ENCODE results near the gene LSR. TPM values are rescaled to one million over a fixed set of nuclear protein-coding genes. Genes with fewer than 3 reads are reported as not detected.

Gene LSR
- total and polyA plus RNA-seq, 2 of the 4 experiments (the other 2 are of a cell fraction), result 0.18 to 0.44 TPM

- no peak overlapping the region for H2BK20ac ChIP-seq (ENCODE audit: low read depth, low read length)
- no CpG with 5 or more reads among the region's 1 CpG for WGBS, 2 experiments (ENCODE audit: extremely low coverage in 2 of 2, insufficient read length in 1 of 2)
- BruUV-seq (replicated peaks), result no TSS peak
- no peak overlapping the region for H3K14ac ChIP-seq (replicated peaks; ENCODE audit: low read depth, low read length)
- H4K5ac ChIP-seq (ENCODE audit: low read depth, low read length), result no peak overlapping the region
- DNase-seq (no peak), ATAC-seq (ENCODE audit: low read depth) (no peak)
- H3K4me2 ChIP-seq (ENCODE audit: low read depth, low read length), result no peak overlapping the region
- H2BK15ac ChIP-seq (ENCODE audit: low read depth, low read length), result no peak overlapping the region
- in situ Hi-C loops (cut with MboI; ENCODE audit: low sequenced_read_pairs), result no loop called here
- H2BK5ac ChIP-seq (ENCODE audit: low read depth, low read length, poor library complexity, severe bottlenecking), result no peak overlapping the region
- H3K56ac ChIP-seq (ENCODE audit: extremely low read depth, insufficient read depth, low read length), result no peak overlapping the region
- ChIA-PET POLR2A (ENCODE audit: unreplicated experiment) (no interaction called here), CTCF (interaction anchor here (1.4 kb wide), 1 partner anchor 12 kb away, joined by 3 read pairs; no protein-coding TSS in a partner anchor)
- no peak overlapping the region for H3K27ac ChIP-seq (ENCODE audit: insufficient read depth, low read length)
- no peak overlapping the region for H3K23ac ChIP-seq (ENCODE audit: low read depth, low read length)
- no peak overlapping the region for H4K91ac ChIP-seq (ENCODE audit: insufficient read depth, low read depth, low read length)
- H3K18ac ChIP-seq (ENCODE audit: low read depth, low read length), result no peak overlapping the region
- dilution Hi-C loops (cut with HindIII; ENCODE audit: low sequenced_read_pairs, unreplicated experiment), result no loop called here
- no peak overlapping the region for H2BK120ac ChIP-seq (ENCODE audit: low read depth, low read length)
- H3K9me3 ChIP-seq (ENCODE audit: control insufficient read depth, insufficient read depth, low read length), result no peaks in the 10 kb centered on the region
- no peak overlapping the region for H3K9ac ChIP-seq (ENCODE audit: low read depth, low read length)
- H2AFZ ChIP-seq (replicated peaks; ENCODE audit: low read length, poor library complexity), result no peak overlapping the region
- H3K9me1 ChIP-seq (ENCODE audit: insufficient read depth, low read length), result no peaks in the 10 kb centered on the region
- H3K4ac ChIP-seq (ENCODE audit: low read depth, low read length), result no peak overlapping the region
- no peaks in the 10 kb centered on the region for H3K4me1 ChIP-seq (ENCODE audit: control insufficient read depth, insufficient read depth, low read length)
- H3K4me3 ChIP-seq (ENCODE audit: insufficient read depth, low read depth, low read length), result no peak overlapping the region
- H3K79me1 ChIP-seq (ENCODE audit: low read depth in 1 of 2, low read length in 2 of 2), result no peaks in the 10 kb centered on the region
- H4K8ac ChIP-seq (ENCODE audit: low read depth in 2 of 2, low read length in 2 of 2), result no peak overlapping the region
- TF ChIP-seq NFE2L2 (IDR thresholded peaks at IDR 0.05; ENCODE audit: low read depth, low read length), result no peak
- no peak for TF ChIP-seq MXI1 (IDR thresholded peaks at IDR 0.05; ENCODE audit: borderline replicate concordance, low read depth, low read length)
- no peak for TF ChIP-seq SMC3 (IDR thresholded peaks at IDR 0.05; ENCODE audit: low read depth, low read length)
- no peak for TF ChIP-seq ELK1 (IDR thresholded peaks at IDR 0.05; ENCODE audit: borderline replicate concordance, low read depth, low read length)
- no peak for TF ChIP-seq RCOR1 (IDR thresholded peaks at IDR 0.05; ENCODE audit: insufficient replicate concordance, low read length)
- no peak for TF ChIP-seq USF2 (IDR thresholded peaks at IDR 0.05; ENCODE audit: low read depth, low read length)
- no peak for TF ChIP-seq BHLHE40 (IDR thresholded peaks at IDR 0.05; ENCODE audit: low read depth, low read length)
- no peak for TF ChIP-seq FOS (IDR thresholded peaks at IDR 0.05; ENCODE audit: low read depth, low read length)
- no peak for TF ChIP-seq CHD1 (IDR thresholded peaks at IDR 0.05; ENCODE audit: low read depth, low read length)
- no peak for TF ChIP-seq MAZ (IDR thresholded peaks at IDR 0.05; ENCODE audit: borderline replicate concordance, low read depth, low read length)
- no peak for TF ChIP-seq POLR2A (IDR thresholded peaks at IDR 0.05; ENCODE audit: low read depth, low read length)
- no peak for TF ChIP-seq CEBPB (IDR thresholded peaks at IDR 0.05; ENCODE audit: low read depth, low read length)
- no peak for TF ChIP-seq CTCF (conservative IDR thresholded peaks at IDR 0.05; ENCODE audit: low read depth, low read length)
- intact Hi-C loops (cut with micrococcal nuclease), result no loop called here
- H3K27me3 ChIP-seq (ENCODE audit: control insufficient read depth, insufficient read depth, low read length), result no peaks in the 10 kb centered on the region
- no peak overlapping the region for H2AK9ac ChIP-seq (replicated peaks; ENCODE audit: low read depth, low read length, poor library complexity)
- H3K36me3 ChIP-seq (ENCODE audit: control insufficient read depth, insufficient read depth, low read length), result no peaks in the 10 kb centered on the region
- no peaks in the 10 kb centered on the region for H4K20me1 ChIP-seq (ENCODE audit: insufficient read depth, low read length)
- no peak overlapping the region for H2AK5ac ChIP-seq (ENCODE audit: low read depth, low read length)
These were observed 7.4 kb upstream of the LSR start for GRCh38 chr19:35241417-35241816.

All from IMR-90 (cell line).